Ovary (tissue), 9 donors: ENCODE data around the gene PIAS1. TPM values are rescaled to one million over a fixed set of nuclear protein-coding genes. Genes with fewer than 3 reads are reported as not detected.

Experiments used
- DNase-seq, 5 donors: peaks; one replicate each; pipeline ENCODE4 v3.0.0-alpha.2; 2019 to 2020
- H3K27ac ChIP-seq, 2 donors: fragments of 200-600 bp; one replicate each; pipeline versions ENCODE4 v1.5.1 to v1.8.0; 2019 to 2022
- H3K27me3 ChIP-seq: fragments of 200-600 bp; one replicate; pipeline ENCODE4 v1.8.0; 2022
- H3K36me3 ChIP-seq: fragments of 200-600 bp; sonication (generic); one replicate; pipeline ENCODE4 v1.5.1; 2019
- H3K4me1 ChIP-seq: one replicate; pipeline ENCODE4 v1.8.1; 2013; ENCODE audit warnings: mild to moderate bottlenecking, moderate library complexity; ENCODE audit not compliant: insufficient read depth
- H3K4me3 ChIP-seq: fragments of 200-600 bp; sonication (generic); one replicate; pipeline ENCODE4 v1.5.1; 2017
- H3K9me3 ChIP-seq, 2 donors: fragments of 200-600 bp in 1 of 2; sonication (generic) in 1 of 2; one replicate each; pipeline versions ENCODE4 v1.5.1 to v1.8.1; 2013 to 2019; ENCODE audit warnings: mild to moderate bottlenecking in 1 of 2, moderate library complexity in 1 of 2
- EP300 ChIP-seq: sonication (generic); formaldehyde crosslinking; IDR thresholded peaks from one replicate; pipeline ENCODE4 v1.6.1; 2017; ENCODE audit warnings: antibody characterized with exemption
- POLR2A ChIP-seq: fragments of 450-650 bp; IDR thresholded peaks from one replicate; pipeline ENCODE4 v1.6.1; 2017; ENCODE audit warnings: antibody characterized with exemption, mild to moderate bottlenecking, moderate library complexity
- WGBS, 3 donors: extraction: QIAGEN DNeasy Blood & Tissue Kit in 1 of 3; methylation state at CpG; one replicate each; pipeline versions ENCODE4 v1.1.5 to v1.1.7; 2013 to 2017; 5-methylcytosine and 5-hydroxymethylcytosine counted together
- intact Hi-C, 4 donors: fragments of 100-400 bp; cut with DNase I; formaldehyde crosslinking; loops; one replicate each; pipeline versions ENCODE4 v1.11.0 to v1.15.1; 2022 to 2023
- polyA plus RNA-seq, 2 donors: library from polyadenylated mRNA; stranded (reverse); fragments of 200-250 nt in 1 of 2; fragments of 350-450 nt in 1 of 2; fragmentation: Illumina TruSeq in 1 of 2; extraction: RNeasy Lipid Tissue Mini Kit (QIAGEN cat#74804) in 1 of 2; gene quantifications; one replicate each; pipeline ENCODE4 v1.2.3, GENCODE V29; 2013 to 2014
- total RNA-seq, 7 donors: library from RNA; depleted of rRNA in 2 of 7; stranded (reverse); fragments of >200 nt in 2 of 7; fragmentation: NEBNext Ultra II Directional in 3 of 7; extraction: Animal tissue kit (Norgen Biotek cat#: 25700) in 3 of 7; gene quantifications; one replicate each; pipeline versions ENCODE4 v1.1.0 to v1.2.4, GENCODE V29; 2016 to 2023
- TF ChIP-seq, protein P1 (sequence below), 3 donors: fragments of 450-650 bp in 2 of 3; fragments of 200-600 bp in 1 of 3; IDR thresholded peaks; one replicate each; pipeline versions ENCODE4 v1.5.1 to v1.8.0; 2016 to 2022; ENCODE audit warnings: antibody characterized with exemption in 3 of 3, mild to moderate bottlenecking in 1 of 3
- donor health status: DM: no; HTN: no; CAD: no; lungs with moderate emphysema.
- donor health status: DM: no; HTN: no; CAD: no.
- donor health status: Bipolar disorder and iron deficiency.
- donor health status: DM: yes; HTN: yes; CAD: no.
- donor health status: DM: no; HTN: no; CAD: no.
- donor health status: DM: yes; HTN: yes; CAD: no.

Gene PIAS1
- total and polyA plus RNA-seq, 9 donors = 18.6 to 75.4 (median 48.6) TPM

DNA sequence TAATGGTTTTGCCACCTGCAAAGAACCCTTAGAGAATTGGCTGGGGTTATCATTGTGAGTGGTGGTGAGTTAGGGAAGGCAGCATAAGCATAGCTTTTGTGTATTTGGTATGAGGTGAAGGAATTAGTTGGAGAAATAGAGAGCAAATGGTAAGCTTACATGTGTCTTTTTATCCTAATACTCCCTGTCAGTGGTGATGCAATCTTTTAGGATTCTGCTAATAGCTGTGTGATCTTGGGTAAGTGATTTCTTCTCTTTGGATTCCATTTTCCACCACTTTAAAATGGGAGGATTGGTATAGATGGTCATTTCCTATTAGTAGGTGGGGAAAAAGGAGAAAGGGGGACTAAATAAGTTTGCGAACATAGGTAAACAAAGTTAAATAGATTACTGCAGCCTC, 30.9 kb downstream of the PIAS1 start:
- intact Hi-C loops = no loop called here
- H3K4me1 ChIP-seq = peaks cover 11% of the 10 kb centered on the region
- H3K36me3 ChIP-seq = no peaks in the 10 kb centered on the region
- WGBS, 3 donors = 92 to 100% (median 100%) methylated on average over 1 of the region's 1 CpG
- DNase-seq = no peak
- TF ChIP-seq EP300 (no peak), POLR2A (no peak)
- TF ChIP-seq, protein P1, sequence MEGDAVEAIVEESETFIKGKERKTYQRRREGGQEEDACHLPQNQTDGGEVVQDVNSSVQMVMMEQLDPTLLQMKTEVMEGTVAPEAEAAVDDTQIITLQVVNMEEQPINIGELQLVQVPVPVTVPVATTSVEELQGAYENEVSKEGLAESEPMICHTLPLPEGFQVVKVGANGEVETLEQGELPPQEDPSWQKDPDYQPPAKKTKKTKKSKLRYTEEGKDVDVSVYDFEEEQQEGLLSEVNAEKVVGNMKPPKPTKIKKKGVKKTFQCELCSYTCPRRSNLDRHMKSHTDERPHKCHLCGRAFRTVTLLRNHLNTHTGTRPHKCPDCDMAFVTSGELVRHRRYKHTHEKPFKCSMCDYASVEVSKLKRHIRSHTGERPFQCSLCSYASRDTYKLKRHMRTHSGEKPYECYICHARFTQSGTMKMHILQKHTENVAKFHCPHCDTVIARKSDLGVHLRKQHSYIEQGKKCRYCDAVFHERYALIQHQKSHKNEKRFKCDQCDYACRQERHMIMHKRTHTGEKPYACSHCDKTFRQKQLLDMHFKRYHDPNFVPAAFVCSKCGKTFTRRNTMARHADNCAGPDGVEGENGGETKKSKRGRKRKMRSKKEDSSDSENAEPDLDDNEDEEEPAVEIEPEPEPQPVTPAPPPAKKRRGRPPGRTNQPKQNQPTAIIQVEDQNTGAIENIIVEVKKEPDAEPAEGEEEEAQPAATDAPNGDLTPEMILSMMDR (IDR thresholded peaks at IDR 0.05) = no peak
- no peaks in the 10 kb centered on the region for H3K27me3 ChIP-seq
- H3K4me3 ChIP-seq = no peak overlapping the region
- no peaks in the 10 kb centered on the region for H3K9me3 ChIP-seq
- H3K27ac ChIP-seq = no peak overlapping the region

DNA sequence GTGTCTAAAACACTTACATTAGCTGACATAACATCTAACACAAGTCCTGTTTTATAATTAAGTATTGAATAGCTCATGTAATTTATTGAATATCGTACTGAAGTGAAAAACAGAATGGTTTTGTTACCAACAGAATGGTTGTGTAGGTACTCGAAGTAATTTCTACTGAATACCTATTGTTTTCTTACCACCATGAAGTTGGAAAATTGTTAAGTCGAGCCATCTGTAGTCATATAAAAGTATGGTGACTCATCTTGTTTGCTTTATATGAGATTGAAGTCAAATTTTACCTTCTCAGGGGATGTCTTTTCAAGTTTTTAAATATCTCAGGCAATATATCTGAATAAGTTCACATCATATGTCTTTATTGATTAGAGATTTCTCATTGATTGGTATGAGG, 37.6 kb downstream of the PIAS1 start:
- intact Hi-C loops = no loop called here
- Histone ChIP-seq H3K27me3 (no peaks in the 10 kb centered on the region), H3K9me3 (no peaks in the 10 kb centered on the region), H3K4me1 (peaks cover 7% of the 10 kb centered on the region), H3K4me3 (no peak overlapping the region), H3K36me3 (no peaks in the 10 kb centered on the region), H3K27ac (no peak overlapping the region)
- TF ChIP-seq POLR2A (no peak), EP300 (no peak)
- TF ChIP-seq, protein P1 (IDR thresholded peaks at IDR 0.05) = no peak
- WGBS, 3 donors = 93 to 94% (median 93%) methylated on average over 3 of the region's 3 CpGs
- DNase-seq = no peak

DNA sequence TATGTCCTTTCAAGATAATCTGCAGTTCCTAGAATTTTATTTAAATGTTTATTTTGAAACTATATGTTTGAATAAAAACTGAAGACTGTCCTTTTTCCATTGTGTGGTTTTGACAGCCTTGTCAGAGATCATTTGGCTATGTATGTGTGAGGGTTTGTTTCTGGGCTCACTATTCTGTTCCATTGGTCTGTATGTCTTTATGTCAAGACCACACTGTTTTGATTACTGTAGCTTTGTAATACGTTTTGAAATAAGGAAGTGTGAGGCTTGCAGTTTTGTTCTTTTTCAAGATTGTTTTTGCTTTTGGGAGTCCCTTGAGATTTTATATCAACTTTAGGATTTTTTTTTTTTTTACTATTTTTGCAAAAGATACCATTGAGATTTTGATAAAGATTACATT, 42.0 kb downstream of the PIAS1 start:
- WGBS, 3 donors = 72 to 92% (median 82%) methylated on average over 1 of the region's 1 CpG

DNA sequence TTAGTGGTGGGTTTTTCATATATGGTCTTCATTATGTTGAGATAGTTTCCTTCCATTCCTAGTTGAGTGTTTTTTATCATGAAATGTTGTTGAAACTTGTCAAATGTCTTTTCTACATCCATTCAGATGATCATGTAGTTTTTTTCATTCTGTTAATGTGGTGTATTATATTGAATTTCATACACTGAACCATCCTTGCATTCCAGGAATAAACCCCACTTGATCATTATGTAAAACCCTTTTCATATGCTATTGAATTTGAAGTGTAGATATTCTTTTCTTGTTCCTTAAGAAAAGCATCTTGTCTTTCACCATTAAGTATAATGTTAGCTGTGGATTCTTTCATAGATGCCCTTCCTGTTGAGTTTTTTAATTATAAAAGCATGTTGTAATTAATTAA, 42.9 kb downstream of the PIAS1 start:
- H3K4me3 ChIP-seq = no peak overlapping the region
- TF ChIP-seq EP300 (no peak), POLR2A (no peak)
- TF ChIP-seq, protein P1 (IDR thresholded peaks at IDR 0.05) = no peak
- H3K36me3 ChIP-seq = no peaks in the 10 kb centered on the region
- intact Hi-C loops = no loop called here
- no peak for DNase-seq
- peaks cover 10% of the 10 kb centered on the region for H3K4me1 ChIP-seq
- no peaks in the 10 kb centered on the region for H3K9me3 ChIP-seq
- H3K27ac ChIP-seq = no peak overlapping the region
- no peaks in the 10 kb centered on the region for H3K27me3 ChIP-seq

More for the DNA sequence above, 42.0 kb downstream of the PIAS1 start:
- no peak for DNase-seq
- intact Hi-C loops = no loop called here
- TF ChIP-seq, protein P1 (IDR thresholded peaks at IDR 0.05) = no peak
- TF ChIP-seq EP300 (no peak), POLR2A (no peak)
- no peaks in the 10 kb centered on the region for H3K27me3 ChIP-seq
- H3K4me3 ChIP-seq = no peak overlapping the region
- H3K36me3 ChIP-seq = no peaks in the 10 kb centered on the region
- H3K4me1 ChIP-seq = peaks cover 6% of the 10 kb centered on the region
- H3K9me3 ChIP-seq = no peaks in the 10 kb centered on the region
- H3K27ac ChIP-seq = no peak overlapping the region

DNA sequence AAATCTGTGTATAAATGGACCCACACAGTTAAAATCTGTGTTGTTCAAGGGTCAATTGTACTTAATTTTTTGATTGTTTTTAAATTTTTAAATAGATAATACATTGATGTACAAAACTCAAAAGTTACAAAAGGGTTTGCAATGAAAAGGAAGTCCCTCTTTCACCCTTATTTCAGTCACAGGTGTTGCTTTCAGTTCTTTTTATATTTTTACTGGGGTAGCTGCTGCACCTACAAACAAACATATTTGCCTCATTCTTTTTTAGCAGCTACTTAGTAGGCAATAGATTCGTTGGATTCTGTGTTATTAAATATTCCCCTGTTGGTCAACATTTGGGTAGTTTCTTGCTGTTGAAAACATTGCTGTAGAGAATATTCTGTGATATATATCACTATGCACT, 44.4 kb downstream of the PIAS1 start:
- intact Hi-C loops = no loop called here
- no peak overlapping the region for H3K27ac ChIP-seq
- no peaks in the 10 kb centered on the region for H3K9me3 ChIP-seq
- no peak for DNase-seq
- no peak overlapping the region for H3K4me3 ChIP-seq
- WGBS, 3 donors = 80 to 95% (median 86%) methylated on average over 1 of the region's 1 CpG
- TF ChIP-seq POLR2A (no peak), EP300 (no peak)
- TF ChIP-seq, protein P1 (IDR thresholded peaks at IDR 0.05) = no peak
- H3K36me3 ChIP-seq = no peaks in the 10 kb centered on the region
- no peaks in the 10 kb centered on the region for H3K27me3 ChIP-seq
- H3K4me1 ChIP-seq = peaks cover 7% of the 10 kb centered on the region
